ENCODE data around the gene RAB23.

DNA sequence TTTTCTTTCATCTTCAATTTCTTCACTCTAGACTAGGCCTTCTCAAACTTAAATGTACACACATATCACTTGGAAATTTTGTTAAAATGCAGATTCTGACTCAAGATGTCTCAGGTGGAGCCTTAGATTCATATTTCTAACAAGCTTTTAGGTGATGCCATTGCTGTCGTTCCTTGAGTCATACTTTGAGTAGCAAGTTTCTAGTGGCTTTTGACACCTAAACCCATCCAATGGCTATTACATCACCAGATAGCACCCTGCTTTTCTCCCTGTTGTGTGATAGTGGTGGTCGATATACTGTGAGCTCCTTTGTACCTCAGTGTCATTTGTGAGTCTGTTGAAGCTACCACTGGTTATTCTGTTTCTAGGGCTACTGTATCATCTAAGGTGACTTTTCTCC is 84.8 kb downstream of the RAB23 start:
- TF ChIP-seq POLR2A (IDR thresholded peaks at IDR 0.05) = no peak
- TF ChIP-seq, protein P1, sequence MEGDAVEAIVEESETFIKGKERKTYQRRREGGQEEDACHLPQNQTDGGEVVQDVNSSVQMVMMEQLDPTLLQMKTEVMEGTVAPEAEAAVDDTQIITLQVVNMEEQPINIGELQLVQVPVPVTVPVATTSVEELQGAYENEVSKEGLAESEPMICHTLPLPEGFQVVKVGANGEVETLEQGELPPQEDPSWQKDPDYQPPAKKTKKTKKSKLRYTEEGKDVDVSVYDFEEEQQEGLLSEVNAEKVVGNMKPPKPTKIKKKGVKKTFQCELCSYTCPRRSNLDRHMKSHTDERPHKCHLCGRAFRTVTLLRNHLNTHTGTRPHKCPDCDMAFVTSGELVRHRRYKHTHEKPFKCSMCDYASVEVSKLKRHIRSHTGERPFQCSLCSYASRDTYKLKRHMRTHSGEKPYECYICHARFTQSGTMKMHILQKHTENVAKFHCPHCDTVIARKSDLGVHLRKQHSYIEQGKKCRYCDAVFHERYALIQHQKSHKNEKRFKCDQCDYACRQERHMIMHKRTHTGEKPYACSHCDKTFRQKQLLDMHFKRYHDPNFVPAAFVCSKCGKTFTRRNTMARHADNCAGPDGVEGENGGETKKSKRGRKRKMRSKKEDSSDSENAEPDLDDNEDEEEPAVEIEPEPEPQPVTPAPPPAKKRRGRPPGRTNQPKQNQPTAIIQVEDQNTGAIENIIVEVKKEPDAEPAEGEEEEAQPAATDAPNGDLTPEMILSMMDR (IDR thresholded peaks at IDR 0.05) = no peak

Data from Peyer's patch (tissue), 4 donors.